ENCODE results near the gene MESP2. TPM values are rescaled to one million over a fixed set of nuclear protein-coding genes. Genes with fewer than 3 reads are reported as not detected.

The MESP2 gene
- total and polyA plus RNA-seq, 2 donors from 2014 or later, result 0.24 to 0.47 TPM

- TF ChIP-seq CTCF (IDR thresholded peaks at IDR 0.05; ENCODE audit: borderline replicate concordance, extremely low read depth, insufficient read depth), result no peak
- DNase-seq, result no peak
- Histone ChIP-seq H3K4me1 (ENCODE audit: control insufficient read depth in 2 of 3, insufficient read depth in 2 of 3, low read depth in 1 of 3, low read length in 3 of 3) (peaks cover 0 to 29% (median 19%) of the 10 kb centered on the region in 3 donors), H3K27ac (ENCODE audit: low read depth in 2 of 2, low read length in 2 of 2) (no peak overlapping the region), H3K4me3 (ENCODE audit: low read length in 3 of 3) (no peak overlapping the region), H3K9me3 (ENCODE audit: control insufficient read depth in 2 of 3, insufficient read depth in 1 of 3, low read length in 3 of 3) (no peaks in the 10 kb centered on the region), H3K27me3 (ENCODE audit: control insufficient read depth, insufficient read depth, low read length) (no peaks in the 10 kb centered on the region), H3K9ac (ENCODE audit: low read length in 3 of 3) (no peak overlapping the region), H3K36me3 (ENCODE audit: control insufficient read depth in 2 of 3, insufficient read depth in 3 of 3, low read length in 3 of 3) (peaks cover 0 to 13% (median 0%) of the 10 kb centered on the region in 3 donors)
- no peak for FAIRE-seq
- intact Hi-C loops (cut with DNase I), result no loop called here
Observed at GRCh38 chr15:89807689-89808088, 31.6 kb downstream of the MESP2 start.

GRCh38 chr15:89808160-89808870, 32.2 kb downstream of the MESP2 start:
- no peak overlapping the region for H3K4me3 ChIP-seq (ENCODE audit: low read length in 3 of 3)
- H3K4me1 ChIP-seq (ENCODE audit: control insufficient read depth in 2 of 3, insufficient read depth in 2 of 3, low read depth in 1 of 3, low read length in 3 of 3), result peaks cover 0 to 29% (median 19%) of the 10 kb centered on the region in 3 donors
- no peaks in the 10 kb centered on the region for H3K27me3 ChIP-seq (ENCODE audit: control insufficient read depth, insufficient read depth, low read length)
- H3K9me3 ChIP-seq (ENCODE audit: control insufficient read depth in 2 of 3, insufficient read depth in 1 of 3, low read length in 3 of 3), result no peaks in the 10 kb centered on the region
- intact Hi-C loops (cut with DNase I), result no loop called here
- no peak for TF ChIP-seq CTCF (IDR thresholded peaks at IDR 0.05; ENCODE audit: borderline replicate concordance, extremely low read depth, insufficient read depth)
- no peak overlapping the region for H3K27ac ChIP-seq (ENCODE audit: low read depth in 2 of 2, low read length in 2 of 2)
- FAIRE-seq, result no peak
- DNase-seq, result peak in 1 of 5 donors; percentile 62
- H3K36me3 ChIP-seq (ENCODE audit: control insufficient read depth in 2 of 3, insufficient read depth in 3 of 3, low read length in 3 of 3), result peaks cover 0 to 9% (median 0%) of the 10 kb centered on the region in 3 donors
- H3K9ac ChIP-seq (ENCODE audit: low read length in 3 of 3), result peak overlapping the region in 1 of 3 donors; percentile 36

- no peak for TF ChIP-seq CTCF (IDR thresholded peaks at IDR 0.05; ENCODE audit: borderline replicate concordance, extremely low read depth, insufficient read depth)
- peaks cover 0 to 29% (median 19%) of the 10 kb centered on the region in 3 donors for H3K4me1 ChIP-seq (ENCODE audit: control insufficient read depth in 2 of 3, insufficient read depth in 2 of 3, low read depth in 1 of 3, low read length in 3 of 3)
- DNase-seq (peak in 3 of 5 donors; percentile 46 to 86 (median 49)), FAIRE-seq (no peak)
- H3K27ac ChIP-seq (ENCODE audit: low read depth in 2 of 2, low read length in 2 of 2), result no peak overlapping the region
- H3K4me3 ChIP-seq (ENCODE audit: low read length in 3 of 3), result no peak overlapping the region
- H3K9ac ChIP-seq (ENCODE audit: low read length in 3 of 3), result no peak overlapping the region
- intact Hi-C loops (cut with DNase I), result no loop called here
- peaks cover 2% of the 10 kb centered on the region for H3K27me3 ChIP-seq (ENCODE audit: control insufficient read depth, insufficient read depth, low read length)
- H3K36me3 ChIP-seq (ENCODE audit: control insufficient read depth in 2 of 3, insufficient read depth in 3 of 3, low read length in 3 of 3), result peaks cover 0 to 4% (median 0%) of the 10 kb centered on the region in 3 donors
- no peaks in the 10 kb centered on the region for H3K9me3 ChIP-seq (ENCODE audit: control insufficient read depth in 2 of 3, insufficient read depth in 1 of 3, low read length in 3 of 3)
Observed at GRCh38 chr15:89809093-89809786, 33.1 kb downstream of the MESP2 start.
